HepG2 (cell line): ENCODE data around the gene CRYBB2. TPM values are rescaled to one million over a fixed set of nuclear protein-coding genes. Genes with fewer than 3 reads are reported as not detected.
A peak's percentile ranks its signal among the peaks of the same experiment; 100 is the strongest.

Experiments
- ATAC-seq: fragments of 200-7000 bp; cut with Tn5 transposase; 3 replicates; pipeline ENCODE4 v1.9.1; 2020; ENCODE audit warnings: mild to moderate bottlenecking, moderate library complexity
- BruUV-seq: library from RNA; stranded (reverse); fragments of 400-500 nt; replicated peaks from 2 replicates; lab custom pipeline; 2021; lab: Mats Ljungman, UMichigan
- CTCF ChIA-PET: fragments of 300-600 bp; formaldehyde crosslinking; extraction: SDS; loops from one replicate; lab custom pipeline; 2021; ENCODE audit warnings: low total read pairs, inconsistent platforms, low intra/inter-chr PET ratio; lab: Yijun Ruan, JAX
- POLR2A ChIA-PET: fragments of 350-600 bp; sonication (Branson Sonifier 250); formaldehyde crosslinking; loops from one replicate; lab custom pipeline; 2020; ENCODE audit warnings: antibody characterized with exemption, inconsistent platforms; lab: Yijun Ruan, JAX
- DNase-seq: peaks from one replicate; pipeline ENCODE4 v3.0.0-alpha.2; 2015; ENCODE audit warnings: low spot score
- FAIRE-seq: peaks from 3 replicates; lab custom pipeline; 2011; peaks lifted over from hg19 to GRCh38; lab: Jason Lieb, UNC
- H2AFZ ChIP-seq: one replicate; pipeline ENCODE4 v1.6.1; 2011; ENCODE audit warnings: low read length, inconsistent platforms
- H3K27ac ChIP-seq: fragments of 300-600 bp; 3 replicates; pipeline ENCODE4 v1.8.0; 2011; ENCODE audit warnings: mixed run types, mild to moderate bottlenecking, mixed read lengths, low read length, inconsistent platforms; ENCODE audit not compliant: insufficient read depth; ENCODE audit errors: extremely low read length
- H3K27me3 ChIP-seq, 2 experiments: fragments of 200-600 bp in 1 of 2; 2 replicates in 1 of 2; 3 replicates in 1 of 2; pipeline versions ENCODE4 v1.6.0 to v1.8.0; 2011; ENCODE audit warnings: low read length in 2 of 2, mild to moderate bottlenecking in 2 of 2, moderate library complexity in 2 of 2, inconsistent platforms in 1 of 2; ENCODE audit not compliant: insufficient read depth in 2 of 2, control insufficient read depth in 1 of 2
- H3K36me3 ChIP-seq, 2 experiments: fragments of 200-600 bp in 1 of 2; replicated peaks in 1 of 2; 2 replicates in 1 of 2; 3 replicates in 1 of 2; pipeline versions ENCODE4 v1.5.1 to v1.8.0; 2011; ENCODE audit warnings: low read length in 2 of 2, inconsistent platforms in 1 of 2; ENCODE audit not compliant: insufficient read depth in 2 of 2, control insufficient read depth in 1 of 2
- H3K4me1 ChIP-seq: 2 replicates; pipeline ENCODE4 v1.5.1; 2012; ENCODE audit warnings: low read length, inconsistent platforms; ENCODE audit not compliant: insufficient read depth
- H3K4me2 ChIP-seq: 2 replicates; pipeline ENCODE4 v1.6.0; 2011; ENCODE audit warnings: low read depth, low read length, inconsistent platforms
- H3K4me3 ChIP-seq, 3 experiments: fragments of 200-600 bp in 1 of 3; sonication (generic), shearing (Covaris generic) in 1 of 3; replicated peaks in 1 of 3; 2 replicates each; pipeline ENCODE4 v1.5.1; 2011 to 2016; ENCODE audit warnings: low read length in 3 of 3, inconsistent platforms in 2 of 3, low read depth in 2 of 3, mild to moderate bottlenecking in 2 of 3, control low read depth in 1 of 3, mixed read lengths in 1 of 3; ENCODE audit not compliant: insufficient read depth in 1 of 3
- H3K79me2 ChIP-seq: one replicate; pipeline ENCODE4 v1.6.1; 2011; ENCODE audit warnings: low read length, inconsistent platforms; ENCODE audit not compliant: insufficient read depth
- H3K9ac ChIP-seq: 2 replicates; pipeline ENCODE4 v1.6.0; 2011; ENCODE audit warnings: mild to moderate bottlenecking, low read depth, low read length, inconsistent platforms; ENCODE audit not compliant: insufficient read depth
- H3K9me3 ChIP-seq: 2 replicates; pipeline ENCODE4 v1.5.1; 2012; ENCODE audit warnings: mild to moderate bottlenecking, low read length
- H4K20me1 ChIP-seq: 2 replicates; pipeline ENCODE4 v1.6.0; 2011; ENCODE audit warnings: inconsistent platforms, mild to moderate bottlenecking, low read length, moderate library complexity; ENCODE audit not compliant: insufficient read depth
- JDP2 ChIP-seq: sonication (generic); formaldehyde crosslinking; IDR thresholded peaks from 2 replicates; pipeline ENCODE4 v1.8.1; 2022; ENCODE audit warnings: missing genetic modification reagents, borderline replicate concordance
- JUN ChIP-seq: sonication (generic); formaldehyde crosslinking; IDR thresholded peaks from 2 replicates; pipeline ENCODE4 v1.4.0; 2020; ENCODE audit warnings: mild to moderate bottlenecking, missing genetic modification reagents
- RAD21 ChIP-seq: fragments of 450-650 bp; formaldehyde crosslinking; IDR thresholded peaks from 2 replicates; pipeline ENCODE4 v1.5.0; 2020; ENCODE audit warnings: mild to moderate bottlenecking
- RAD51 ChIP-seq: fragments of 450-650 bp; IDR thresholded peaks from 2 replicates; pipeline ENCODE4 v1.6.1; 2016; ENCODE audit warnings: borderline replicate concordance
- TRIM24 ChIP-seq: sonication (generic); formaldehyde crosslinking; IDR thresholded peaks from 2 replicates; pipeline ENCODE4 v1.8.0; 2022; ENCODE audit warnings: mild to moderate bottlenecking, missing genetic modification reagents
- ZFP62 ChIP-seq: sonication (generic); formaldehyde crosslinking; IDR thresholded peaks from 2 replicates; pipeline ENCODE4 v1.4.0; 2020; ENCODE audit warnings: missing genetic modification reagents
- WGBS: methylation state at CpG from one replicate; pipeline ENCODE4 v1.1.6; 2017; ENCODE audit warnings: low lambda C conversion rate; 5-methylcytosine and 5-hydroxymethylcytosine counted together
- in situ Hi-C: cut with HindIII; loops from 2 replicates; pipeline ENCODE4 v1.10.0; 2017; ENCODE audit warnings: low pct_unique_long_range_greater_than_20kb; ENCODE audit not compliant: extremely low pct_ligation_motif_present
- intact Hi-C: fragments of 100-400 bp; cut with micrococcal nuclease; formaldehyde crosslinking; loops from one replicate; pipeline ENCODE4 v1.10.0; 2022; ENCODE audit not compliant: unreplicated experiment
- polyA plus RNA-seq, 8 experiments: library from polyadenylated mRNA; depleted of rRNA in 3 of 8; stranded (reverse) in 7 of 8; unstranded in 1 of 8; fragments of >200 nt; fragmentation: Illumina TruSeq in 4 of 8; extraction: Trizol in 4 of 8; gene quantifications; 2 replicates each; pipeline versions ENCODE4 v1.2.1 to v1.2.3, GENCODE V29; 2011 to 2016; ENCODE audit warnings: low read depth in 4 of 8, missing spikeins in 1 of 8, mixed read lengths in 1 of 8; ENCODE audit not compliant: insufficient read depth in 1 of 8
- total RNA-seq, 5 experiments: library from RNA; depleted of rRNA; stranded (reverse); fragments of >200 nt; fragmentation: Illumina TruSeq; extraction: Trizol; gene quantifications; 2 replicates each; pipeline ENCODE4 v1.2.3, GENCODE V29; 2016; ENCODE audit warnings: low read depth in 1 of 5
- TF ChIP-seq, protein P1 (sequence below), 2 experiments: sonication (generic) in 1 of 2; formaldehyde crosslinking in 1 of 2; IDR thresholded peaks; 2 replicates each; pipeline versions ENCODE4 v1.5.1 to v1.6.1; 2011 to 2020; ENCODE audit warnings: borderline replicate concordance in 1 of 2, low read depth in 1 of 2, low read length in 1 of 2, mild to moderate bottlenecking in 1 of 2, missing genetic modification reagents in 1 of 2, moderate library complexity in 1 of 2

CRYBB2 gene
- total and polyA plus RNA-seq, 2 of the 13 experiments (the other 11 are each of a cell fraction or from before 2014, with no cell fraction given), result 0.11 to 0.18 TPM

- intact Hi-C loops (no loop called here), in situ Hi-C loops (no loop called here)
- H3K9ac ChIP-seq, result no peak overlapping the region
- DNase-seq (no peak), FAIRE-seq (no peak), ATAC-seq (no peak)
- no peaks in the 10 kb centered on the region for H3K36me3 ChIP-seq
- no peak overlapping the region for H3K4me2 ChIP-seq
- WGBS, result 18% methylated on average over 2 of the region's 2 CpGs
- no peaks in the 10 kb centered on the region for H3K79me2 ChIP-seq
- no peak overlapping the region for H3K4me3 ChIP-seq
- peaks cover 1 to 18% of the 10 kb centered on the region in 2 experiments; a peak in 2 of 5 replicates for H3K27me3 ChIP-seq
- H2AFZ ChIP-seq, result no peak overlapping the region
- H3K9me3 ChIP-seq, result no peaks in the 10 kb centered on the region
- H4K20me1 ChIP-seq, result no peaks in the 10 kb centered on the region
- no TSS peak for BruUV-seq
- no peak for TF ChIP-seq JDP2 (CRISPR knock-in tag)
- peak; percentile 84 for TF ChIP-seq RAD51
- no peak for TF ChIP-seq TRIM24 (CRISPR knock-in tag)
- TF ChIP-seq ZFP62, result no peak
- TF ChIP-seq, protein P1, sequence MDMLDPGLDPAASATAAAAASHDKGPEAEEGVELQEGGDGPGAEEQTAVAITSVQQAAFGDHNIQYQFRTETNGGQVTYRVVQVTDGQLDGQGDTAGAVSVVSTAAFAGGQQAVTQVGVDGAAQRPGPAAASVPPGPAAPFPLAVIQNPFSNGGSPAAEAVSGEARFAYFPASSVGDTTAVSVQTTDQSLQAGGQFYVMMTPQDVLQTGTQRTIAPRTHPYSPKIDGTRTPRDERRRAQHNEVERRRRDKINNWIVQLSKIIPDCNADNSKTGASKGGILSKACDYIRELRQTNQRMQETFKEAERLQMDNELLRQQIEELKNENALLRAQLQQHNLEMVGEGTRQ (IDR thresholded peaks at IDR 0.05; ENCODE audit: low read depth, low read length), result peak; percentile 63; the same call in 1 of the 2 replicates
- TF ChIP-seq, protein P1 (CRISPR knock-in tag; IDR thresholded peaks at IDR 0.05; ENCODE audit: borderline replicate concordance), result no peak
- no peak for TF ChIP-seq JUN (CRISPR knock-in tag)
- TF ChIP-seq RAD21 (CRISPR knock-in tag), result no peak
- TF ChIP-seq, all 625 proteins: peak for 2
- Histone ChIP-seq H3K27ac (no peak overlapping the region), H3K4me1 (0 out of 2 replicates have a peak, but pooled peaks cover 7% of the 10 kb centered on the region)
- CTCF ChIA-PET, result no interaction called here
- POLR2A ChIA-PET, result no interaction called here
Observed at GRCh38 chr22:25216230-25216629, 3.2 kb upstream of the CRYBB2 start.
